ENCODE measurements around the gene CBL.
A peak's percentile ranks its signal among the peaks of the same experiment; 100 is the strongest.

Gene CBL

GRCh38 chr11:119277660-119278059 lies 71.5 kb downstream of the CBL start:
- no peak for DNase-seq

- DNase-seq, result no peak
Measured at GRCh38 chr11:119282495-119282894, 76.4 kb downstream of the CBL start.

GRCh38 chr11:119284344-119285157 lies 78.4 kb downstream of the CBL start:
- DNase-seq, result peak; percentile 17

GRCh38 chr11:119285431-119285830 lies 79.3 kb downstream of the CBL start:
- no peak for DNase-seq

GRCh38 chr11:119288219-119288618 lies 82.1 kb downstream of the CBL start:
- DNase-seq, result no peak

GRCh38 chr11:119290894-119291497 lies 84.9 kb downstream of the CBL start:
- no peak for DNase-seq

- no peak for DNase-seq
Measured at GRCh38 chr11:119293461-119293860, 87.3 kb downstream of the CBL start.

- DNase-seq, result no peak
Measured at GRCh38 chr11:119295178-119295577, 89.0 kb downstream of the CBL start.

GRCh38 chr11:119297938-119298337 lies 91.8 kb downstream of the CBL start:
- DNase-seq, result no peak

- DNase-seq, result no peak
Measured at GRCh38 chr11:119298726-119299125, 92.6 kb downstream of the CBL start.

- DNase-seq, result no peak
Measured at GRCh38 chr11:119299416-119299815, 93.3 kb downstream of the CBL start.

GRCh38 chr11:119300198-119300964 lies 94.2 kb downstream of the CBL start:
- no peak for DNase-seq

GRCh38 chr11:119303227-119303718 lies 97.1 kb downstream of the CBL start:
- DNase-seq, result no peak

- DNase-seq, result no peak
Measured at GRCh38 chr11:119305556-119306372, 99.6 kb downstream of the CBL start.

- no peak for DNase-seq
Measured at GRCh38 chr11:119306373-119306890, 100.3 kb downstream of the CBL start.

- no peak for DNase-seq
Measured at GRCh38 chr11:119307219-119307618, 101.1 kb downstream of the CBL start.

- DNase-seq, result no peak
Measured at GRCh38 chr11:119307974-119308373, 101.8 kb downstream of the CBL start.

GRCh38 chr11:119309411-119309810 lies 103.3 kb downstream of the CBL start:
- no peak for DNase-seq

GRCh38 chr11:119309953-119310681 lies 104.0 kb downstream of the CBL start:
- DNase-seq, result no peak

- no peak for DNase-seq
Measured at GRCh38 chr11:119310682-119311052, 104.5 kb downstream of the CBL start.

- no peak for DNase-seq
Measured at GRCh38 chr11:119314726-119315125, 108.6 kb downstream of the CBL start.

Measured in inflammatory macrophage treated with lipopolysaccharide for 4 hours (primary cell).